Urothelium cell line (cell line): Measurements from ENCODE around the gene ACSS3.
A peak's percentile ranks its signal among the peaks of the same experiment; 100 is the strongest.

Source experiments
- DNase-seq: peaks from one replicate; pipeline ENCODE4 v3.0.0; 2011; ENCODE audit warnings: low spot score, mixed read lengths
- FAIRE-seq: peaks from 2 replicates; lab custom pipeline; 2011; peaks lifted over from hg19 to GRCh38; lab: Jason Lieb, UNC

The ACSS3 gene

GRCh38 chr12:81274637-81275529 lies 197.0 kb downstream of the ACSS3 start:
- FAIRE-seq, result no peak
- DNase-seq, result no peak

- no peak for DNase-seq
- FAIRE-seq, result no peak
Observed at GRCh38 chr12:81284137-81284536, 206.3 kb downstream of the ACSS3 start.

DNA sequence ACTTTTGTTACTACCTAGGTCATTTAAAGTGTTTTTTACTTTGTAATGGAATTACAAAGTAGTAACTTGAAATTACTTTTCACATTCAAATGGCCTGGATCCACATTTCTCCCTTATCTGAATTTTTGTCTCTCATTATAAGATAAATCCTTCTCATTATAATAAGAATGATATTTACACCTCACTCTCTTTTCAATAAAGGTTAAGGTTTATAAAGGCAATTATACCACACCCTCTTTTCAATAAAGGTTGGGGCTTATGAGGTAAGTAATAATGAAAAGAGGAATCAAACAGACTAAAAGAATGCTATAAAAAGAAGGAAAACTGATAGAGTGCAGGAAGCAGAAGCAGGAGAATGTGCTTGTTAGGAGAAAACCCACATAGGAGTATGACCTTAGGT lies 210.8 kb downstream of the ACSS3 start:
- FAIRE-seq (no peak), DNase-seq (no peak)

- FAIRE-seq, result no peak
- DNase-seq, result no peak
Observed at GRCh38 chr12:81294325-81295190, 216.7 kb downstream of the ACSS3 start.

GRCh38 chr12:81295251-81295650 lies 217.4 kb downstream of the ACSS3 start:
- no peak for FAIRE-seq
- no peak for DNase-seq

GRCh38 chr12:81296556-81297305 lies 218.9 kb downstream of the ACSS3 start:
- DNase-seq, result peak; percentile 15
- no peak for FAIRE-seq

GRCh38 chr12:81297601-81298000 lies 219.7 kb downstream of the ACSS3 start:
- FAIRE-seq (no peak), DNase-seq (no peak)

DNA sequence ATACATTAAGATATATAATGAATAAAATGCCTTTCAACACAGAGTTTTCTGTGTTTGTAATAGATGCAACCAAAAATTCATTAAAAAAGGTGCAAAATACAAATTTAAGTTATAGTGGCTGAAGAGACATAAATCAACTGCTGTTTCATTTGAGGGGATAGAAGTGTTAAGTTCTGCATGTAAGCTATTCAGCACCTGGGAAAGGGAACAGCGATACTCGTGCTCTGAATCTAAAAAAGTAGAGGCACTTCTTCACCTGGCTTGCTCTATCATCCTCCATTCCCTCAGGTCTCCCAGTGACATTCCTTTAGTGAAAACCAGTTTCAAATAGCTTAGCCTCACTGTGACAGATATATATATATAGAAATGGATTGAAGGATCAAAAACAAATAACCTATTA lies 222.6 kb downstream of the ACSS3 start:
- FAIRE-seq (no peak), DNase-seq (no peak)

- DNase-seq (no peak), FAIRE-seq (no peak)
Observed at GRCh38 chr12:81303935-81304334, 226.1 kb downstream of the ACSS3 start.
